ENCODE measurements around the gene NLRP5. TPM values are rescaled to one million over a fixed set of nuclear protein-coding genes. Genes with fewer than 3 reads are reported as not detected.
"Not testable (repeated sequence)": the region's sequence is repeated elsewhere in the genome, so short reads cannot be mapped to it uniquely, and the experiment has no call there.

NLRP5 gene
- total RNA-seq, 1 donor from 2014 or later: not detected

- no peak overlapping the region for H3K4me3 Mint-ChIP-seq
- H3K27ac Mint-ChIP-seq: no peak overlapping the region
- peaks cover 4% of the 10 kb centered on the region for H3K36me3 Mint-ChIP-seq
- no peak for TF ChIP-seq CTCF (conservative IDR thresholded peaks at IDR 0.05)
- H3K4me1 Mint-ChIP-seq (ENCODE audit: unreplicated experiment): no peaks in the 10 kb centered on the region
- H3K9me3 Mint-ChIP-seq: no peaks in the 10 kb centered on the region
- H3K27me3 Mint-ChIP-seq: no peaks in the 10 kb centered on the region
- no peak for DNase-seq (ENCODE audit: extremely low spot score, unreplicated experiment)
Observed at GRCh38 chr19:56101746-56102535, 115.4 kb downstream of the NLRP5 start.

- H3K36me3 Mint-ChIP-seq: peaks cover 4% of the 10 kb centered on the region
- no peak for DNase-seq (ENCODE audit: extremely low spot score, unreplicated experiment)
- no peak overlapping the region for H3K27ac Mint-ChIP-seq
- no peak overlapping the region for H3K4me3 Mint-ChIP-seq
- H3K9me3 Mint-ChIP-seq: no peaks in the 10 kb centered on the region
- H3K4me1 Mint-ChIP-seq (ENCODE audit: unreplicated experiment): no peaks in the 10 kb centered on the region
- H3K27me3 Mint-ChIP-seq: no peaks in the 10 kb centered on the region
- no peak for TF ChIP-seq CTCF (conservative IDR thresholded peaks at IDR 0.05)
Observed at GRCh38 chr19:56103027-56103614, 116.5 kb downstream of the NLRP5 start.

GRCh38 chr19:56104423-56104822 is 117.8 kb downstream of the NLRP5 start:
- H3K36me3 Mint-ChIP-seq: peaks cover 4% of the 10 kb centered on the region
- H3K4me1 Mint-ChIP-seq (ENCODE audit: unreplicated experiment): peaks cover 5% of the 10 kb centered on the region
- H3K4me3 Mint-ChIP-seq: no peak overlapping the region
- no peaks in the 10 kb centered on the region for H3K27me3 Mint-ChIP-seq
- H3K9me3 Mint-ChIP-seq: no peaks in the 10 kb centered on the region
- no peak overlapping the region for H3K27ac Mint-ChIP-seq
- TF ChIP-seq CTCF (conservative IDR thresholded peaks at IDR 0.05): no peak
- DNase-seq (ENCODE audit: extremely low spot score, unreplicated experiment): no peak

- H3K27me3 Mint-ChIP-seq: no peaks in the 10 kb centered on the region
- peaks cover 4% of the 10 kb centered on the region for H3K36me3 Mint-ChIP-seq
- H3K9me3 Mint-ChIP-seq: no peaks in the 10 kb centered on the region
- H3K4me3 Mint-ChIP-seq: no peak overlapping the region
- H3K4me1 Mint-ChIP-seq (ENCODE audit: unreplicated experiment): peaks cover 8% of the 10 kb centered on the region
- peak overlapping the region; percentile 23 for H3K27ac Mint-ChIP-seq
- TF ChIP-seq CTCF (conservative IDR thresholded peaks at IDR 0.05): peak; percentile 71
- no peak for DNase-seq (ENCODE audit: extremely low spot score, unreplicated experiment)
Observed at GRCh38 chr19:56105090-56105701, 118.6 kb downstream of the NLRP5 start.

GRCh38 chr19:56105831-56106396 is 119.3 kb downstream of the NLRP5 start:
- H3K4me1 Mint-ChIP-seq (ENCODE audit: unreplicated experiment): peaks cover 15% of the 10 kb centered on the region
- H3K9me3 Mint-ChIP-seq; H3K36me3 Mint-ChIP-seq; H3K4me3 Mint-ChIP-seq; H3K27me3 Mint-ChIP-seq; DNase-seq (ENCODE audit: extremely low spot score, unreplicated experiment): not testable (repeated sequence)
- peak overlapping the region; percentile 70 for H3K27ac Mint-ChIP-seq
